Measurements from ENCODE around the gene NCOA6. TPM values are rescaled to one million over a fixed set of nuclear protein-coding genes. Genes with fewer than 3 reads are reported as not detected.

NCOA6 gene
- total RNA-seq, 1 donor from 2014 or later = 21.1 TPM

DNA sequence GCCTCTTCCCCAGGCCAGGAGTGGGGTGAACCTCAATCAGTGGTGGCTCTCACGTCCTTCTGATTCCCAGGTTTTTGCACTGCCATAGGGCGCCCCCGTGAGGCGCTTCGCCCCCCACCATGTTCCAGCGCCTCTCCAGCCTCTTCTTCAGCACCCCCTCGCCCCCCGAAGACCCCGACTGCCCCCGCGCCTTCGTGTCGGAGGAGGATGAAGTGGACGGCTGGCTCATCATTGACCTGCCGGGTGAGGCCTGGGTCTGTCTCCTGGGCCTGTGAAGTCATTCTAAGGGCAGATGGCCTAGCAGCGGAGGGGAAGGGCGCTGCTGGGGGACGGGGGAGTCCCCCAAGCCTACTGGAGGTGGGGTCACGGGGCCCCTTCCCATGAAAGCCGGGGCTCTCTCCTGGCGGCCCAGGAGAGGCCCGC is 116.8 kb downstream of the NCOA6 start:
- Histone ChIP-seq H3K9ac (ENCODE audit: low read length) (peak overlapping the region; percentile 83), H4K20me1 (ENCODE audit: insufficient read depth, low read length) (peaks cover 53% of the 10 kb centered on the region), H3K4me1 (ENCODE audit: insufficient read depth, low read length) (peaks cover 28% of the 10 kb centered on the region), H3K27me3 (ENCODE audit: insufficient read depth, low read length) (no peaks in the 10 kb centered on the region), H3K9me3 (ENCODE audit: insufficient read depth, low read depth, low read length) (no peaks in the 10 kb centered on the region), H2AFZ (ENCODE audit: low read depth, low read length) (no peak overlapping the region), H3K4me2 (ENCODE audit: low read length) (peak overlapping the region; percentile 89), H3K79me2 (ENCODE audit: insufficient read depth, low read length) (no peaks in the 10 kb centered on the region), H3K4me3 (ENCODE audit: insufficient read depth, low read depth, low read length) (peak overlapping the region; percentile 56), H3K27ac (ENCODE audit: low read depth, low read length) (peak overlapping the region; percentile 74), H3K36me3 (ENCODE audit: insufficient read depth, low read length) (no peaks in the 10 kb centered on the region)
- DNase-seq (ENCODE audit: low read depth) (no peak), FAIRE-seq (no peak)
- no peak for TF ChIP-seq EZH2 (IDR thresholded peaks at IDR 0.05; ENCODE audit: insufficient read depth, low read length)
- TF ChIP-seq, protein P1, sequence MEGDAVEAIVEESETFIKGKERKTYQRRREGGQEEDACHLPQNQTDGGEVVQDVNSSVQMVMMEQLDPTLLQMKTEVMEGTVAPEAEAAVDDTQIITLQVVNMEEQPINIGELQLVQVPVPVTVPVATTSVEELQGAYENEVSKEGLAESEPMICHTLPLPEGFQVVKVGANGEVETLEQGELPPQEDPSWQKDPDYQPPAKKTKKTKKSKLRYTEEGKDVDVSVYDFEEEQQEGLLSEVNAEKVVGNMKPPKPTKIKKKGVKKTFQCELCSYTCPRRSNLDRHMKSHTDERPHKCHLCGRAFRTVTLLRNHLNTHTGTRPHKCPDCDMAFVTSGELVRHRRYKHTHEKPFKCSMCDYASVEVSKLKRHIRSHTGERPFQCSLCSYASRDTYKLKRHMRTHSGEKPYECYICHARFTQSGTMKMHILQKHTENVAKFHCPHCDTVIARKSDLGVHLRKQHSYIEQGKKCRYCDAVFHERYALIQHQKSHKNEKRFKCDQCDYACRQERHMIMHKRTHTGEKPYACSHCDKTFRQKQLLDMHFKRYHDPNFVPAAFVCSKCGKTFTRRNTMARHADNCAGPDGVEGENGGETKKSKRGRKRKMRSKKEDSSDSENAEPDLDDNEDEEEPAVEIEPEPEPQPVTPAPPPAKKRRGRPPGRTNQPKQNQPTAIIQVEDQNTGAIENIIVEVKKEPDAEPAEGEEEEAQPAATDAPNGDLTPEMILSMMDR (IDR thresholded peaks at IDR 0.05; ENCODE audit: insufficient read depth, low read depth, low read length) = peak; percentile 6
- Mint-ChIP-seq H3K36me3 (ENCODE audit: low read depth, unreplicated experiment) (peaks cover 3% of the 10 kb centered on the region), H3K9me3 (ENCODE audit: unreplicated experiment) (no peaks in the 10 kb centered on the region), H3K27me3 (ENCODE audit: low read depth, unreplicated experiment) (peaks cover 6% of the 10 kb centered on the region), H3K4me3 (ENCODE audit: unreplicated experiment) (peak overlapping the region; percentile 57), H3K27ac (ENCODE audit: unreplicated experiment) (no peak overlapping the region), H3K4me1 (ENCODE audit: low read depth, unreplicated experiment) (peaks cover 21% of the 10 kb centered on the region)

DNA sequence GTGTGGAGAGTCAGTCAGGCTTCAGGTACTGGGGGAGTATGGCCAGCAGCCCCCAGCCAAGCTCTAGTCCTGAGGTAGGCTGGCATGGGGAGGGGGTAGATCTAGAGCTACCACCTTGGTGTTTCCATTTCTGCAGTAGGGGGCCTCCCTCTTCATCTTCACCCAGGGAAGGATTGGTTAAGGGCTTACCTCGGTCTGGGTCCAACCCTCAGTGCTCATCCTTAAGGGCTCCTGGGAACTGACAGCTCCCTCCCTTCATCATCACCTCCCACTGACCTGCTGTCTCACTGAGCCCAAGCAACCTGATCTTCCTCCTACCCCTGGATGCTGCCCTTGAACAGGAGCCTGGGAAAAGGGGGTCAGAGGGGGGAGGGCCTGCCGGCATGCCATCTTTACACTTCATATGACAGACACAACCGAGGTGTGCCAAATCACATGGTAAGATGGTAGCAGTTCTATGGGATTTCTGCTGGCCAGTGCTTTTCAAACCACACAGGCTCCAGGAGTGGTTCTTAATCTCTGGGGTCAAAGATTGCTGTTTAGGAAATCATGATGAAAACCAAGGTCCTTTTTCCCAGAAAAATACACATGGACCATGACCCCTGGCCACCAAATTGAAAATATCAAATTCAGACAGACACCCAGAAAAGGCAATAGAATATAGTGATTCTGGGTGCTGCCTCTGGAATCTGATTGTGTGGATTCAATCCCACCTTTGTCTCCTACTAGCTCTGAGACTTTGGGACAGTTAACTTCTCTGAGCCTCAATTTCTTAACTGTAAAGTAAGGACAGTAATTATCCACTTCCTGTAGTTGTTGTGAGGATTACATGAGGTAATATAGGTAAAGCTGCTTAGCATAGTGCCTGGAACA is 118.3 kb downstream of the NCOA6 start:
- Mint-ChIP-seq H3K4me3 (ENCODE audit: unreplicated experiment) (no peak overlapping the region), H3K27ac (ENCODE audit: unreplicated experiment) (peak overlapping the region; percentile 26), H3K36me3 (ENCODE audit: low read depth, unreplicated experiment) (no peaks in the 10 kb centered on the region), H3K9me3 (ENCODE audit: unreplicated experiment) (no peaks in the 10 kb centered on the region), H3K27me3 (ENCODE audit: low read depth, unreplicated experiment) (peaks cover 6% of the 10 kb centered on the region), H3K4me1 (ENCODE audit: low read depth, unreplicated experiment) (peaks cover 8% of the 10 kb centered on the region)
- no peaks in the 10 kb centered on the region for H3K79me2 ChIP-seq (ENCODE audit: insufficient read depth, low read length)
- TF ChIP-seq, protein P1 (IDR thresholded peaks at IDR 0.05; ENCODE audit: insufficient read depth, low read depth, low read length) = no peak
- TF ChIP-seq EZH2 (IDR thresholded peaks at IDR 0.05; ENCODE audit: insufficient read depth, low read length) = no peak
- no peaks in the 10 kb centered on the region for H3K27me3 ChIP-seq (ENCODE audit: insufficient read depth, low read length)
- no peak overlapping the region for H3K27ac ChIP-seq (ENCODE audit: low read depth, low read length)
- H3K9me3 ChIP-seq (ENCODE audit: insufficient read depth, low read depth, low read length) = no peaks in the 10 kb centered on the region
- H3K9ac ChIP-seq (ENCODE audit: low read length) = no peak overlapping the region
- H3K4me1 ChIP-seq (ENCODE audit: insufficient read depth, low read length) = peaks cover 24% of the 10 kb centered on the region
- no peak overlapping the region for H2AFZ ChIP-seq (ENCODE audit: low read depth, low read length)
- no peak overlapping the region for H3K4me3 ChIP-seq (ENCODE audit: insufficient read depth, low read depth, low read length)
- H3K4me2 ChIP-seq (ENCODE audit: low read length) = no peak overlapping the region
- DNase-seq (ENCODE audit: low read depth) (no peak), FAIRE-seq (no peak)
- peaks cover 43% of the 10 kb centered on the region for H4K20me1 ChIP-seq (ENCODE audit: insufficient read depth, low read length)
- H3K36me3 ChIP-seq (ENCODE audit: insufficient read depth, low read length) = no peaks in the 10 kb centered on the region
